ENCODE data around the gene KCNIP1.

Gene KCNIP1

DNA sequence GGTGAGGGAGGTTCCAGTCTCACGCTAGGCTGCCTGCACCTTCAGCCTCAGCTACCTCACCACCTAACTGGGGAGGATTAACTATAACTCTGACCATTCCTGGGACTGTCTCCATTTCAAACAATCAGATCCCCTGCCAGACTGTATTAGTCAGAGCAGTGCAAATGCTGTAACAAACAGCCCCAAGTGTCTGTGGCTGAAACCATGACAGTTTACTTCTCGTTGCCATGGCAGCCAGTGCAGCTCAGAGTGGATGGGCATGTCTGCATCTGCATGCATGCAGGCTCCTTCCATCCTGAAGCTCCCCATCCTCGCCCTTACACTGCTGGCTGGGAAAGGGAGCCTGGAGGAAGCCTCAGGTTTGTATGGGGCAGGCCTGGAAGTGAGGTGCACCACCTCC is 86.7 kb downstream of the KCNIP1 start:
- no peak overlapping the region for H3K4me3 ChIP-seq (ENCODE audit: low read length, poor library complexity, severe bottlenecking)
- no peaks in the 10 kb centered on the region for H3K36me3 ChIP-seq (ENCODE audit: insufficient read depth, low read length)
- no peaks in the 10 kb centered on the region for H4K20me1 ChIP-seq (ENCODE audit: insufficient read depth, low read length, poor library complexity, severe bottlenecking)
- no peaks in the 10 kb centered on the region for H3K4me1 ChIP-seq (ENCODE audit: insufficient read depth, low read length, poor library complexity, severe bottlenecking)
- H3K4me2 ChIP-seq (ENCODE audit: low read depth, low read length, poor library complexity, severe bottlenecking) = no peak overlapping the region
- no peaks in the 10 kb centered on the region for H3K9me3 ChIP-seq (ENCODE audit: insufficient read depth, low read depth, low read length)
- H3K27me3 ChIP-seq (ENCODE audit: insufficient read depth, low read length, poor library complexity, severe bottlenecking) = no peaks in the 10 kb centered on the region
- no peaks in the 10 kb centered on the region for H3K79me2 ChIP-seq (ENCODE audit: insufficient read depth, low read length)
- H3K9me2 ChIP-seq (replicated peaks; ENCODE audit: low read depth, low read length) = no peaks in the 10 kb centered on the region
- no peak overlapping the region for H2AFZ ChIP-seq (ENCODE audit: low read length)
- TF ChIP-seq, protein P1, sequence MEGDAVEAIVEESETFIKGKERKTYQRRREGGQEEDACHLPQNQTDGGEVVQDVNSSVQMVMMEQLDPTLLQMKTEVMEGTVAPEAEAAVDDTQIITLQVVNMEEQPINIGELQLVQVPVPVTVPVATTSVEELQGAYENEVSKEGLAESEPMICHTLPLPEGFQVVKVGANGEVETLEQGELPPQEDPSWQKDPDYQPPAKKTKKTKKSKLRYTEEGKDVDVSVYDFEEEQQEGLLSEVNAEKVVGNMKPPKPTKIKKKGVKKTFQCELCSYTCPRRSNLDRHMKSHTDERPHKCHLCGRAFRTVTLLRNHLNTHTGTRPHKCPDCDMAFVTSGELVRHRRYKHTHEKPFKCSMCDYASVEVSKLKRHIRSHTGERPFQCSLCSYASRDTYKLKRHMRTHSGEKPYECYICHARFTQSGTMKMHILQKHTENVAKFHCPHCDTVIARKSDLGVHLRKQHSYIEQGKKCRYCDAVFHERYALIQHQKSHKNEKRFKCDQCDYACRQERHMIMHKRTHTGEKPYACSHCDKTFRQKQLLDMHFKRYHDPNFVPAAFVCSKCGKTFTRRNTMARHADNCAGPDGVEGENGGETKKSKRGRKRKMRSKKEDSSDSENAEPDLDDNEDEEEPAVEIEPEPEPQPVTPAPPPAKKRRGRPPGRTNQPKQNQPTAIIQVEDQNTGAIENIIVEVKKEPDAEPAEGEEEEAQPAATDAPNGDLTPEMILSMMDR (conservative IDR thresholded peaks at IDR 0.05; ENCODE audit: low read length) = no peak
- no peak for TF ChIP-seq EZH2phosphoT487 (IDR thresholded peaks at IDR 0.05; ENCODE audit: borderline replicate concordance)
- H3K9ac ChIP-seq (ENCODE audit: low read depth, low read length, poor library complexity, severe bottlenecking) = no peak overlapping the region
- H3F3A ChIP-seq (ENCODE audit: low read depth) = no peaks in the 10 kb centered on the region

DNA sequence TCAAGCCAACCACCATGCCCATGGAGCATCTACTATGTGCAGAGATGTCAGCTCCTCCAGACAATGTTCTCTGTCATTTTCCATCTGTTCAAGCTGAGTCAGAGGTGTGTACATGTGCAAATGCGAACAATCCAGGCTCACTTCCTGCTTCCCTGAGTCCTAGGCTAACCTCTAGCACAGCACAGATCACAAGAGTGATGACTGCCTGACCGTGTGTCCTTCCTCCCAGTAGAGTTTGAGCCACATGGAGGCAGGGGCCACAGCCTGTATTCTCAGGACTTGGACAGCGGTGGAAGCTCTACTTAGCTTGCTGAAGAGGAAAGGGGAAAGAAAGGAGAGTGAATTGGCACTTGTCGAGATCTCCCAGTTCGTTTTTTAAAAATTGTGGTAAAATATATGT is 87.2 kb downstream of the KCNIP1 start:
- H3K36me3 ChIP-seq (ENCODE audit: insufficient read depth, low read length) = no peaks in the 10 kb centered on the region
- H3K79me2 ChIP-seq (ENCODE audit: insufficient read depth, low read length) = no peaks in the 10 kb centered on the region
- H3K9me3 ChIP-seq (ENCODE audit: insufficient read depth, low read depth, low read length) = no peaks in the 10 kb centered on the region
- no peak overlapping the region for H2AFZ ChIP-seq (ENCODE audit: low read length)
- no peaks in the 10 kb centered on the region for H4K20me1 ChIP-seq (ENCODE audit: insufficient read depth, low read length, poor library complexity, severe bottlenecking)
- no peaks in the 10 kb centered on the region for H3K27me3 ChIP-seq (ENCODE audit: insufficient read depth, low read length, poor library complexity, severe bottlenecking)
- H3F3A ChIP-seq (ENCODE audit: low read depth) = no peaks in the 10 kb centered on the region
- no peaks in the 10 kb centered on the region for H3K9me2 ChIP-seq (replicated peaks; ENCODE audit: low read depth, low read length)
- H3K9ac ChIP-seq (ENCODE audit: low read depth, low read length, poor library complexity, severe bottlenecking) = no peak overlapping the region
- TF ChIP-seq, protein P1 (conservative IDR thresholded peaks at IDR 0.05; ENCODE audit: low read length) = no peak
- no peak for TF ChIP-seq EZH2phosphoT487 (IDR thresholded peaks at IDR 0.05; ENCODE audit: borderline replicate concordance)
- H3K4me3 ChIP-seq (ENCODE audit: low read length, poor library complexity, severe bottlenecking) = no peak overlapping the region
- H3K4me1 ChIP-seq (ENCODE audit: insufficient read depth, low read length, poor library complexity, severe bottlenecking) = no peaks in the 10 kb centered on the region
- no peak overlapping the region for H3K4me2 ChIP-seq (ENCODE audit: low read depth, low read length, poor library complexity, severe bottlenecking)

GRCh38 chr5:170596482-170597044 is 92.7 kb downstream of the KCNIP1 start:
- Histone ChIP-seq H3F3A (ENCODE audit: low read depth) (no peaks in the 10 kb centered on the region), H3K4me2 (ENCODE audit: low read depth, low read length, poor library complexity, severe bottlenecking) (no peak overlapping the region), H3K36me3 (ENCODE audit: insufficient read depth, low read length) (no peaks in the 10 kb centered on the region), H3K79me2 (ENCODE audit: insufficient read depth, low read length) (no peaks in the 10 kb centered on the region), H3K27me3 (ENCODE audit: insufficient read depth, low read length, poor library complexity, severe bottlenecking) (no peaks in the 10 kb centered on the region), H3K9me2 (replicated peaks; ENCODE audit: low read depth, low read length) (no peaks in the 10 kb centered on the region), H3K4me3 (ENCODE audit: low read length, poor library complexity, severe bottlenecking) (no peak overlapping the region), H3K9ac (ENCODE audit: low read depth, low read length, poor library complexity, severe bottlenecking) (no peak overlapping the region), H3K9me3 (ENCODE audit: insufficient read depth, low read depth, low read length) (no peaks in the 10 kb centered on the region), H3K4me1 (ENCODE audit: insufficient read depth, low read length, poor library complexity, severe bottlenecking) (peaks cover 16% of the 10 kb centered on the region), H2AFZ (ENCODE audit: low read length) (no peak overlapping the region), H4K20me1 (ENCODE audit: insufficient read depth, low read length, poor library complexity, severe bottlenecking) (no peaks in the 10 kb centered on the region)
- TF ChIP-seq, protein P1 (conservative IDR thresholded peaks at IDR 0.05; ENCODE audit: low read length) = no peak
- TF ChIP-seq EZH2phosphoT487 (IDR thresholded peaks at IDR 0.05; ENCODE audit: borderline replicate concordance) = no peak

Data from Loucy (cell line).